GM13977 (cell line): ENCODE data around the gene RALA.

Experiments
- DNase-seq: peaks from one replicate; pipeline ENCODE4 v3.0.0; 2012; ENCODE audit warnings: low spot score
- CTCF ChIP-seq: IDR thresholded peaks from 2 replicates; pipeline ENCODE4 v1.5.1; 2012; ENCODE audit warnings: mild to moderate bottlenecking, control low read depth; ENCODE audit not compliant: insufficient read depth; ENCODE audit errors: extremely low read depth, missing control alignments
- in situ Hi-C: fragments of 300-500 bp; cut with MboI; formaldehyde crosslinking; loops from one replicate; pipeline ENCODE4 v1.12.0; 2022; ENCODE audit warnings: low sequenced_read_pairs, low pct_unique_long_range_greater_than_20kb, mixed read lengths, inconsistent platforms; ENCODE audit not compliant: unreplicated experiment

Gene RALA

GRCh38 chr7:39609935-39610263, 13.5 kb upstream of the RALA start:
- in situ Hi-C loops: no loop called here
- DNase-seq: no peak
- no peak for TF ChIP-seq CTCF

DNA sequence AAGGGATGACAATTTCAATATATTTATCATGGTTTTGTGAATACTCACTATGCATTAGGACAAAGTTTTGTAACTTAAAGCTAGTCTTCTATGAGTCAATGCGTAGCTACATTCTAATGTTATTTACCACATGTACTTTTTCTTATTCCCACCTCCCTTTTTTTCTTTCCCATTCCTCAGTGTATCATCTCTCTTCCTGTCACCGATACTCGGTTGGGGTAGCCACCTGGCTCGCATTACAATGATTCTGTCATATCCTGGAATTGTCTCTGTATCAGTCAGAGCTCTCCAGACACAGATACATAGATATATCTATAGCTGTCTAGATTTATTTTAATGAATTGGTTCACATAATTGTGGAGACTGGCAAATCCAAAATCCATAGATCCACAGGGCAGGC, 9.8 kb upstream of the RALA start:
- DNase-seq: no peak
- in situ Hi-C loops: no loop called here
- TF ChIP-seq CTCF: no peak

DNA sequence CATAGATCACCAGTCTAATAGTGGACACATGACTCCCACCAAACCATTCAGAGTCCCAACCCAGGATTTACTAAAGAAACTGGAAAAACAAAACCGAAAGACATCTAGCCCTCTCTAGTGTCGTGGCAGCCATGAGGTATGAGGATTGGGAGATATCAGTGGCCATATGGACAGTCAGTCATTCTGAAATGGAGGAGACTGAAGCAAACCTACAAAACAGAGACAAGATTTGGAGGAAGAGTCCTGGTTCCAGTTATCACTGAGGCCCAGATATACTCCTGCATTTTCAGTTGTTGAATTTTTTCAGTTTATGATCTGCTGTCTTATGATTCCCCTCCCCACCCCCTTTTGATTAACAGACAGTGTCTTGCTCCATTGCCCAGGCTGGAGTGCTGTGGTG, 9.1 kb upstream of the RALA start:
- in situ Hi-C loops: no loop called here
- no peak for DNase-seq
- TF ChIP-seq CTCF: no peak

GRCh38 chr7:39615350-39615975, 7.9 kb upstream of the RALA start:
- in situ Hi-C loops: no loop called here
- TF ChIP-seq CTCF: no peak
- no peak for DNase-seq

DNA sequence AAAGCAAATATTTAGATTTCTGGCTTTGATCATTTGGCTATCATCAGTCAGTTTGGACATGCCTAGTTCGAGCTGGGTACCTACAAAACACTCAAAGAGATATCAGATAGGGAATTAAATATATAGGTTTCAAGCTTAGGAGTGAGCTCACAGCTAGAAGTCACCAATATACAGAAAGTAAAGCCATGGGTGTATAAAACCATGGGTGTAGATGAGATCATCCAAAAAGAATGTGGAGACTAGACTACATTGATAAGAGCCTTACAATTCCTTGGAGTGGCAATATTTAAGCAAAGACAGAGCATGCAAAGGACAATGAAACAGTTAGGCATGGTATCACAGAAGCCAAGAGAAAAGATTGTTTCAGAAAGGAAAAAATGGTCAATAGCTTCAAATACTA, 7.2 kb upstream of the RALA start:
- DNase-seq: no peak
- no peak for TF ChIP-seq CTCF
- in situ Hi-C loops: no loop called here

DNA sequence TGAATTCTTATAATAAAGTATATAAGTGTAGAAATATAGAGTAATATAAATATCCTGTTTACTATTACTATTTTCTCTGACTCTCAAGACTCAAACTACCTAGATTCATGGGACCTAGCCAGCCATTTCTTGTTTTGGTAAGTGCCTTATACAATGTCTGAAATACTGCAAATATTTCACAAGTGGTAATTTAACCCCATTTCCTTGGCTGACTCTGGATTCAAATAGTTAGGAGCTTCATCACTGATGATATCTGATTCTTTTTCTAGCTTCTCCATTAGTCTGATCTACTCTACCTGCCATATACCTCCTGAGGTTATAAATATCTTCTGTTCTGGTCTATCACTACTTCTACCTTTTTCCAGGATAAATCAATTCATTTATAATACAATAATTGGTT, 6.4 kb upstream of the RALA start:
- in situ Hi-C loops: no loop called here
- TF ChIP-seq CTCF: no peak
- DNase-seq: no peak

- DNase-seq: no peak
- TF ChIP-seq CTCF: no peak
- in situ Hi-C loops: no loop called here
Measured at GRCh38 chr7:39618868-39619267, 4.5 kb upstream of the RALA start.
